ENCODE results near the gene DMD.

GRCh38 chrX:33134164-33134563, 77.2 kb downstream of the DMD start:
- TF ChIP-seq CTCF (IDR thresholded peaks at IDR 0.05): no peak
- no peak for TF ChIP-seq POLR2A (IDR thresholded peaks at IDR 0.05)

Data from ovary (tissue), 3 donors.